GM19455 (cell line): ENCODE measurements around the gene ALOXE3.
A peak's percentile ranks its signal among the peaks of the same experiment; 100 is the strongest.
"Not testable (repeated sequence)": the region's sequence is repeated elsewhere in the genome, so short reads cannot be mapped to it uniquely, and the experiment has no call there.

Source experiments
- ATAC-seq: cut with Tn5 transposase; IDR thresholded peaks from one replicate; pipeline ENCODE4 v1.9.1; 2021; ENCODE audit not compliant: unreplicated experiment

ALOXE3 gene

DNA sequence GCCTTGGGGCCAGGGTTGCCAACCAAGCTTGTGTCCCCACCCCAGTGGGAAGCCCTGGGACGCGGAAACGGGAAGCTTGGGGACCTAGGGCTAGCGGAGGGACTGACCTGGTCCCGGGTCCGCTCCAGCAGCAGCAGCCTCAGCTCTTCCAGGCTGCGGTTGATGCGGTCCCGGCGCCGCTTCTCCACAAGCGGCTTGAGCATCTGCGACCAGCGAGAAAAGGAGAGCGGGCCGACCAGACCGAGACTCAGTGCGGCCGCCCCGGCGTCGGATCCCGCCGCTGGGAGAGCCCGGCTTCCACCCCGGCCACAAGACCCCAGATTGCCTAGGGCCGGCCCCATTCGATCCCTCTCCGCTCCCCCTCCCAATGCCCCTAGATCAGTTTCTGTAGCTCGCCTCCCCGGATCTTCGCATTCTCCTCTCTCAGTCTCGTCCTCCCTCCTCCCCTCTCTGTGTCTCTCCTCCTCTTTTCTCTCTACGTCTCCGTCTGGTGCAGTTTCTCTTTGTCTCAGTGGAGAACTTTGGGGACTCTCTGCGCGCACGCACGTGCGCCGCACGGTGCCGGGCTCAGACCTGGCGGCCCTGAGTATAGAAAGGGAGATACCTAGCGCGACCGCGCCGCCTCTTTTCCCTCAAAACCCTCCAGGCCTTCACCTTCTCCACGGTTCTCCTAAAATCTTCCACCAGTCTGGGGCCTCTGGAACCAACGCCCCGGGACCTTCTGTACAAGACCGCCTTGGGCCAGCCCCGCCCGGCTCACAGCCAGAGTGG lies 4.8 kb upstream of the ALOXE3 start:
- no peak for ATAC-seq

DNA sequence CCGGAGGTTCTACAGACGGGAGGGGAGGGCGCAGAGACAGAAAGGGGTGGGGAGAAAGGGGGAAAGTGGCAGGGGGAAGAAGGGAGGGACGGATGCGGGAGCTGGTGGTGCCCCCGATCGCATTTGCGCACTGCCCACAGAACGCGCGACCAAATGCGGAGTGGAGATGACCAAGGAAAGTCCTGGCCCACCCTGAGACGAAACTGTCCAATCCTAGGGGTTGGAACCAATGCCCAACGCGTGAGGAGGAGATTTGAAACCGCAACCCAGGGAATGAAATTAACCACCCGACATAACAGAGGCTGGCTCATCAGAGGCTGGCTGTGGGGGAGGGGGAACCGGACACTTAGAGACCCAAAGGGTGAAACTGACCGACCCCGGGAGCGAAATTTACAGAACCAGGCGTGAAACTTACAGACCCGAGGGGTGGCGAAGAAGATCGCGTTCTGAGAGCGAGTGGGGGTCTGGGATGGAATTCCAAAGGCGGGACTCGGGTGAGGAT lies 4.2 kb upstream of the ALOXE3 start:
- no peak for ATAC-seq

DNA sequence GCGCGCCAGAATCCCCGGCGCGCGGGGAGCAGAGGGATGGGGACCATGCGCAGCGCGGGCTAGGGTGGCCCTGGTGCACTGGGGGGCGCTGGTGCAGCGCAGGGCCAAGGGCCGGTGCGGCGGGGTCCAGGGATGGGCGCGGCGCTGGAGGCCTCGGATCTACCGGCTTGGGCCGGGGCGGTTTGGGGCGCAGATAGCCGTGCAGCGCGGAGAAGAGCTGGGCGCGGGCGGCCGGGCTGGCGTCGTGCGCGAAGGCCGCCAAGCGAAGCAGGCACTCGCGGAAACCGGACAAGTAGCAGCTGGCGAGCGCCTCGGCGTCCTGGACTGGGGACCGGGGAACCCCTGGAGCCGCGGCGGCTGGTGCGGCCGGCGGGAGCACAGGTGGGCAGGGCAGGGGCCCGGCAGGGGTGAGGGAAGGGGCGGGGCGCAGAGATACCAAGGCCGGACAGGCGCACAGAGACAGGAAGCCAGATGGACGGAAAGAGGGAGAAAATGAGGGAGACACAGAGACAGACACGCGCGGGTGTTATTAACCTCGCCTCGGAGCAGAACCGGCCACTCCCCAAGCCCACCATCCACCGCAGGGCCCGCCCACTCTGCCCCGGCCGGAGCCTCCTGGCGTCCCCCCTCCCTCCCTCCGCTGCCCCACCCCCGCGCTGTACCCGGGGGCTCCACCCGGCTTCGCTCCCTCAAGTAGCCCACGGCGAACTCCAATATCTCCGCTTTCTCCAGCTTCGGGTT lies 3.5 kb upstream of the ALOXE3 start:
- ATAC-seq, result no peak

GRCh38 chr17:8121407-8121680 lies 3.0 kb upstream of the ALOXE3 start:
- ATAC-seq, result no peak

DNA sequence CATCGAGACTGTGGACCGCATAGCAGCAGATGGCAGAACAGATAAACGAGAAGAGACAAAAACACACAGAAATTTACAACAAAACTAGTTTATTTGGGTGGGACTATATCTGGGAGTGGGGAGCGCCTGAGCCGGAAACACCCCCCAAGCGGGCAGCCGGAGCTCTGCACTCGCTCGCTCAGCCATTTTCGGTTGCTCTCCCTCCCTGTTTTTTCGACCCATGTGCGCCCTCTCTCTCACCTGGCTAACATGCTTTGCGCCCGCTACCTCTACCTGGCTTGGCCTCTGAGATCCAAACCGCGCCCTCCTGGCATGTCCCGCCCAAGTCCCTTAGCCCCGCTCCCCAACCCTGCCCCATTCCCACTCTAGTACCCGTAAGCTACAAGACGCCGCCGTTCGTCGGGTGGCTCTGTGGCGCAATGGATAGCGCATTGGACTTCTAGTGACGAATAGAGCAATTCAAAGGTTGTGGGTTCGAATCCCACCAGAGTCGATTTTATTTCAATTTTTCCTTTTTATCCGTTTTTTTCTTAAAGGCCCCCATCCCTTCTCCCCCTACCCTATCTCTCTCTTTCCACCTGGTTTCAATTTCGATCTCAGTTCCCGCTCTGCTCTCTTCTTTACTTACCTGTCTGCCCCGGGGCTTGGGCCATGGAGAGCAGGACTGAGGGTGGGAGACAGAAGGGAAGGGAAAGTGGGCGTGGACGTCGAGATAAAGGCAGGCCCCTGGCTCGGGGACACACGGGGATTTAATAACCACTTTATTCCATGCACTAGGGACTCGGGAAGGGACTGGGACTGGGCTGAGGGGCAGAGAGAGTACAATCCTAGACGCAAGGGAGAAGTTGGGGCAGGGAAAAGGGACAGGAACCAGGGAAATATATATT lies 2.4 kb upstream of the ALOXE3 start:
- no peak for ATAC-seq

DNA sequence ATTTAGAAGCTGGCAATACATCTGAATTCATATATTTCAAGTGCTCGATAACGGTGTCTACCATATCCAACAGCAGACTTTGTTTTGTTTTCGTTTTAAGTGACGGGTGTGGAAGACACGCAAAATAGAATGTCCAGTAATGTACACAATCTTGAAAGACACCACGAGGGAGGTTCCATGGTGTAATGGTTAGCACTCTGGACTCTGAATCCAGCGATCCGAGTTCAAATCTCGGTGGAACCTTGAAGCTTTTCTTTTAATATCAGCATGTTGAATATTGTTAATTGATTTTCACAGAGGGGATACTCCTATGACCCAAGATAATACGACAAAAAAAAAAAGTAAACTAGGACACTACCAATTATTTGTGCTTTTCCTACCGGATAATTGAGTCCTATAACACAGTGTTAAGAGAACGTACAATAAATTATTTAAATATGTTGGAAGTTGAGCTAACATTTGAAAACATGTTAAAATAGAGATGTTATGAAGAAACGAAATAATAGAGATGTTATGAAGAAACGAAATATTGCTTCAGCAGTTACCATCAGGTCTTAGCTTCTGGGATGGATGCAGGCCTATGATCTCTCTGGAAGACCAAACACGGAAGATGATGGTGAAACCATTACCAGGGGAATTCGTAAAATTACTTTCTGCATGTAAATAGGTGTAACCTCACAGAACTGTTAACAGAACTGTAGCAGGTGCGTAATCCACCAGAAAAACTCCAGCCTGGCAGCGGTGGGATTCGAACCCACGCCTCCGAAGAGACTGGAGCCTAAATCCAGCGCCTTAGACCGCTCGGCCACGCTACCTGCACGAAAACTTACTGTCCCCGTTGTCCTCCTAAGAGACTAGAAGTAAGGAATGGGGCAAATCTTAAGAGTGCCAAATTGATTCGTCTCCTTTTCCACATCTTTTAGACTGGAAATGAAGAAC lies 1.5 kb upstream of the ALOXE3 start:
- peak; percentile 38 for ATAC-seq

DNA sequence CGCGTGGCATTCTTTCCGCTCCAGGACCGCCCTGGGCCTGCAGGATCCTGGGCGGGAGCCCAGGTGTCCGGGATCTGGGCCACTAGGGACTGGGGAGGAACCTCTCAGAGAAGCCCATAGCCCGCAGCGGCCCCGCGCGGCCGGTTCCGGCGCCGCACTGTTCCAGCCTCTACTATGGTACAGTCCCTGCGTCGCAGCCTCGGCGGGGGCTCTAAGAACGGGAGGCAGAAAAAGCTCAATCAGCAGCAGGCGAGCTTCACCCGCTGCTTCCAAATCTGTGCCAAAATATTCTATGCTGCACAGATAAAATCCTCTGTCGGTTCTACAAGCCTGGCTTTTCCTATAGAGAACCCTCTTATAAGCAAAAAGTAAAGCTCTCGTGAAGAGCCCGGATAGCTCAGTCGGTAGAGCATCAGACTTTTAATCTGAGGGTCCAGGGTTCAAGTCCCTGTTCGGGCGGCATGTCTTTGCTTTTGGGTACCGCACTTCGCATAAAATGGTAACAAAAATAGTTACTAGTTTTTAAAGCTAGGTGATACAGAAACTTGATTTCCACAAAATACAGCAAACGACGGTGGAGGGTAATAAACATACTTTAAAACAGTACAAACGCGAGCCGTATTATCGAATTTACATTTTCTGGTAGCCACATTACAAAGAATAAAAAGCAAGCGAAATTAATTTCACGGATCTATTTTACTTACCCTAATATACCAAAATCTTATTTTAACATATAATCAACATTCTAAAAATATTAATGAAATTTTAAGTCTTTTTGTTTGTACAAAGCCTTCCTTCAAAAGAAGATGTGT lies 661 bp upstream of the ALOXE3 start:
- ATAC-seq, result peak; percentile 36

DNA sequence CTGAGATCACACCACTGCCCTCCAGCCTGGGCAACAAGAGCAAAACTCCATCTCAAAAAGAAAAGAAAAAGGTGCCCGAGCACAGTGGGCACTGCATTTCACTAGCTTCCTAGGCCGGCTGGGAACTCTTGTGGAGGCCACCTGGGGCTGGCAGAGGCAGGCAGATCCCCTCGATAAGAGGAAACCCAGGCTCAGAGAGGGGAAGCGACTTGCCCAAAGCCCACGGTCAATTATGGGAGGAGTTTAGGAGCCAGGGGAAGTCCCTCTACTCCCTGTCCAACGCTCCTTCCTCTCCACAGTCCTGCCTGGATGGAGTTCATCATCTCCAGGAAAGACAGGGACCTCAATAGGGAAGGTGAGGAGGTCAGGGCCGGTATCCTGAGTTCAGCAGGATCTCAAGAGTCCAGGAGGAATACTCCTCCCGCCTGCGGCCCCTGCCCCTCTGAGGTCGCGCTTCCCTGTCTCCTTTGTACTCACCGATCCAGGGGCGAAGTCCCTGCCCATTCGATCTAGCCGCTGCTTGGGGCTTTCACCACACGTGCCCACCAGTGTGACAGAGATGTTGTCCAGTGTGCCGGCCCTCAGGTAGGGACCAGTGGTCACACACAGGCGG lies 841 bp downstream of the ALOXE3 start:
- ATAC-seq, result no peak

GRCh38 chr17:8116776-8117175 lies 1.5 kb downstream of the ALOXE3 start:
- ATAC-seq, result no peak

DNA sequence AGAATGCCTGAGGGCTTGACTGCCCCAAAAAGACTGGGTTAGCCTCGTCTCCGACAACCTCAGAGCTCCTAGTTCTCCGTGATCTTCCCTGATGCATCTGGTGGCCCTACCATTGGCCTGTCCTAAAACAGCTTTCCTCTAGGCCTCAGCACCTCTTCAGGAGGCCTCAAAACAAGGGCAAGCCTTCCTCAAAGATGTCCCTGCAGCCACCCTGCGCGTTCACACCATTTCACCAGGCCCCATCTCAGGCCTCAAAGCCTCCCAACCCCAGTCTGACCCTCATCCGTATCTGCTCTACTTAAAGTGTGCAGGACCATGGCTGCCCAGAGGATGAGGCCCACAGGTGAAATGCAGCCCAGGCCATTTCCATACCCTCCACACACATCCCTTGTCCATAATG lies 7.4 kb downstream of the ALOXE3 start:
- ATAC-seq, result no peak

- no peak for ATAC-seq
Observed at GRCh38 chr17:8110456-8110804, 7.9 kb downstream of the ALOXE3 start.

- no peak for ATAC-seq
Observed at GRCh38 chr17:8109661-8110455, 8.5 kb downstream of the ALOXE3 start.

GRCh38 chr17:8108972-8109660 lies 9.2 kb downstream of the ALOXE3 start:
- ATAC-seq, result no peak

- not testable (repeated sequence) for ATAC-seq
Observed at GRCh38 chr17:8106980-8107379, 11.3 kb downstream of the ALOXE3 start.

DNA sequence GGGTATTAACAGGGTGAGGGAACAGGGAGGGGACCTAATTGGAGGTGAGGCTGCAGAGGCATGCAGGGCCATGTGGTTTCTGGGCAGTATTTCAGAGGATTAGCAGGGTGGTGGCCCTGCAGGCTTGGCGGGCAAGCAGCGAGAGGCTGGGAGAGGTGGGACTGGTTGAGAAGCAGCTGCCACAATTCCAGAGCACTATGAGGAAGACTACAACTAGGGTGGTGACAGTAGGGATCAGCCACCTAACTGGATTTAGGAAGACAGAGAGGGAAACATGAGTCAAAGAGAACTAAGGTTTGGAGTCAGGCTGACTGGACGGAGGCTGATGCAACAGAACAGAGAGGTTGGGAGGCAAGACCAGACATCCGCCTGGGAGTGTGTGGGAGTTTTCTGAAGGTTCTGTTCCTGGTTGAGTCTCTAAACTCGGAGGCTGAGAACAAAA lies 12.3 kb downstream of the ALOXE3 start:
- ATAC-seq, result no peak

DNA sequence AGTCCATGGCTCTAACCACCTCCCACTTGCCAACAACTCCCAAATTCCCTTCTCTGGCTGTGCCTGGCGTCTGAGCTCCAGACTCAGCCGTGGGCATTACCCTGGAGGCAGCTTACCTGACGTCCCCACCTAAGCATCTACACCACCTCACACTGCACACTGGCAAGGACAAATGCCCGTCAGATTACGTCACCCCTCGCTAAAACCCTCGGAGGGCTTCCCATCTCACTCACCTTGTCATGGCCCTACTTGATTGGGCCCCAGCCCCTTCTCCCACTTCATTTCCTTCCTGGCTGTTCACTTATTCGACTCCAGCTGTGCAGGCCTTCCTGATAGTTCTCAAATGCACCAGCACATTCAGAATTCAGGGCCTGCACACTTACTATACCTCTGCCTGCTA lies 13.4 kb downstream of the ALOXE3 start:
- ATAC-seq, result no peak

DNA sequence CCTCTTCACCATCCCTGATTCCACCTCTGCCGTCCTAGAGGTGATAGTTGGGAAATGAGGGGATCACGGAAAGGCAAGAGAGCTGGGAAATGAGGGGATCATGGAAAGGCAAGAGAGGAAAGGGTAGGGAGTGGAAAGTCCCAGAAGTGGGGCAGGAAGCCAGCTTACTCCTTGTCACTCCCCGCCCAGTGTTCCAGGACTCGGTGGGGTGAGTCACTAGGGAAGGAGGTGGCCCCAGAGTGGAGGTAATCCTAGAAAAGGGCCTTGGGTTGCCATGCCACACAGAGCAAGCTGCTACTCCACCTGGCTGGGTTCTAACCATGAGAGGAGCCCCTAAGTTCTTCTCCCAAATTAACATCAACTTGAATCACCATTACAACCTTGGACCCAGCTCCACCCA lies 14.8 kb downstream of the ALOXE3 start:
- ATAC-seq, result no peak

GRCh38 chr17:8101721-8102120 lies 16.6 kb downstream of the ALOXE3 start:
- no peak for ATAC-seq
